Astrocyte (in vitro differentiated cells and primary cell): ENCODE data around the gene PTPRD.

Experiments used
- EZH2 ChIP-seq: IDR thresholded peaks from 2 replicates; pipeline ENCODE4 v1.6.1; 2012; ENCODE audit warnings: mild to moderate bottlenecking, low read length, inconsistent platforms; ENCODE audit not compliant: insufficient read depth
- TF ChIP-seq, protein P1 (sequence below): IDR thresholded peaks from 2 replicates; pipeline ENCODE4 v1.5.1; 2011; ENCODE audit warnings: low read depth, mild to moderate bottlenecking, inconsistent platforms, low read length, moderate library complexity; ENCODE audit not compliant: insufficient read depth

DNA sequence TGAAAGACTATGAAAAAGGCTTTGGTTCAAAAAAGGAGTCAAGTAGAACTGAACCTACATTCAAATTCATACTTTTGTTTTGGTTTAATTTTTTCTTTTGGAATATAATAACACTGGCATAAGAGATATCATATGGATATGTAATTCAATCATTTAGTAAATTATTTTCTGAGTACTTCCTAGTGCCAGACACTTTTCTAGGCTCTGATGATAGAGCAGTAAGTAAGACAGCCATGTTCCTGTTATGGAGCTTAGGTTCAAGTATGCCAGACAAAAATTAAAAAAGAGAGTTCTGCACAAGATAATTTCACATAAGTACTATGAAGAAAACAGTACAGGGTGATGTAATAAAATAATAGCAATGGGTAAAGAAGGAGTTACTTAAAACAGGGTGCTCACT lies 1074.0 kb downstream of the PTPRD start:
- TF ChIP-seq, protein P1, sequence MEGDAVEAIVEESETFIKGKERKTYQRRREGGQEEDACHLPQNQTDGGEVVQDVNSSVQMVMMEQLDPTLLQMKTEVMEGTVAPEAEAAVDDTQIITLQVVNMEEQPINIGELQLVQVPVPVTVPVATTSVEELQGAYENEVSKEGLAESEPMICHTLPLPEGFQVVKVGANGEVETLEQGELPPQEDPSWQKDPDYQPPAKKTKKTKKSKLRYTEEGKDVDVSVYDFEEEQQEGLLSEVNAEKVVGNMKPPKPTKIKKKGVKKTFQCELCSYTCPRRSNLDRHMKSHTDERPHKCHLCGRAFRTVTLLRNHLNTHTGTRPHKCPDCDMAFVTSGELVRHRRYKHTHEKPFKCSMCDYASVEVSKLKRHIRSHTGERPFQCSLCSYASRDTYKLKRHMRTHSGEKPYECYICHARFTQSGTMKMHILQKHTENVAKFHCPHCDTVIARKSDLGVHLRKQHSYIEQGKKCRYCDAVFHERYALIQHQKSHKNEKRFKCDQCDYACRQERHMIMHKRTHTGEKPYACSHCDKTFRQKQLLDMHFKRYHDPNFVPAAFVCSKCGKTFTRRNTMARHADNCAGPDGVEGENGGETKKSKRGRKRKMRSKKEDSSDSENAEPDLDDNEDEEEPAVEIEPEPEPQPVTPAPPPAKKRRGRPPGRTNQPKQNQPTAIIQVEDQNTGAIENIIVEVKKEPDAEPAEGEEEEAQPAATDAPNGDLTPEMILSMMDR: no peak
- TF ChIP-seq EZH2: no peak
